Transverse colon (tissue), 4 donors: ENCODE data around the gene MORC1.

Experiments
- CTCF ChIP-seq, 5 experiments: fragments of 200-600 bp in 3 of 5; fragments of 450-650 bp in 2 of 5; sonication (generic) in 3 of 5; IDR thresholded peaks; 1 replicate in 2 of 5; 2 replicates in 3 of 5; pipeline ENCODE4 v1.5.1; 2016 to 2017; ENCODE audit warnings: antibody characterized with exemption in 5 of 5, inconsistent platforms in 3 of 5, mild to moderate bottlenecking in 2 of 5, moderate library complexity in 1 of 5
- EP300 ChIP-seq: sonication (generic); formaldehyde crosslinking; IDR thresholded peaks from one replicate; pipeline ENCODE4 v1.6.1; 2017; ENCODE audit warnings: antibody characterized with exemption, low read depth
- POLR2A ChIP-seq: fragments of 450-650 bp; IDR thresholded peaks from one replicate; pipeline ENCODE4 v1.6.1; 2016; ENCODE audit warnings: antibody characterized with exemption, mild to moderate bottlenecking, moderate library complexity
- POLR2AphosphoS5 ChIP-seq, 3 donors: sonication (generic); formaldehyde crosslinking; IDR thresholded peaks; one replicate each; pipeline ENCODE4 v1.6.1; 2016; ENCODE audit warnings: antibody characterized with exemption in 3 of 3

DNA sequence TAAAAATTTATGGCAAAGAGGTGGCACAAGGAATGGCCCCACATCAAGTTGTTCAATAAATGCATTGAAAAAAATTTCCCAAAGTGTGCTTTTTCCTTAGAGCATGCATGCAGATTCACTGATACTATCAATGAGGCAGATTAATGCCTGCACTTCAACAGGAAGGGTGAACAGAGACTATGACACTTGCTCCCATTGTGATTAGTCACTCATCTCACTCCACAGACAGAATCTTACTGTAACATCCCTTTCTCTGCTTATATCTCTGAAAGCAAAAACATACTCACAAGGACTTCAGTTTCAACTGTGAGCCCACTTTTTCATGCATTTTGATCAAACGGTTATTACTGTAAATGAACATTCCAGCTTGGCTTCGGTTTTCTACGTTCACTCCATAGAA, 60.9 kb downstream of the MORC1 start:
- TF ChIP-seq CTCF (IDR thresholded peaks at IDR 0.05) (no peak), POLR2A (no peak), POLR2AphosphoS5 (IDR thresholded peaks at IDR 0.05) (no peak), EP300 (no peak)
